Endodermal cell (in vitro differentiated cells): ENCODE data around the gene IGFBP5. TPM values are rescaled to one million over a fixed set of nuclear protein-coding genes. Genes with fewer than 3 reads are reported as not detected.

Experiments used
- DNase-seq: peaks from one replicate; pipeline ENCODE4 v3.0.0-alpha.2; 2017
- H3K27ac ChIP-seq: 2 replicates; pipeline ENCODE4 v1.5.1; 2013; ENCODE audit warnings: mild to moderate bottlenecking, low read depth, low read length, moderate library complexity
- H3K27me3 ChIP-seq: 2 replicates; pipeline ENCODE4 v1.6.1; 2013; ENCODE audit warnings: mild to moderate bottlenecking, low read length, moderate library complexity; ENCODE audit not compliant: insufficient read depth, control insufficient read depth, poor library complexity, severe bottlenecking
- H3K36me3 ChIP-seq: 2 replicates; pipeline ENCODE4 v1.7.0; 2013; ENCODE audit warnings: mild to moderate bottlenecking, low read length, moderate library complexity; ENCODE audit not compliant: control insufficient read depth, insufficient read depth
- H3K4me1 ChIP-seq: one replicate; pipeline ENCODE4 v1.7.0; 2013; ENCODE audit warnings: low read length; ENCODE audit not compliant: control insufficient read depth, insufficient read depth
- H3K4me3 ChIP-seq: 2 replicates; pipeline ENCODE4 v1.5.1; 2013; ENCODE audit warnings: mild to moderate bottlenecking, low read length, moderate library complexity
- H3K9ac ChIP-seq: 2 replicates; pipeline ENCODE4 v1.6.1; 2013; ENCODE audit warnings: mild to moderate bottlenecking, low read length, moderate library complexity; ENCODE audit not compliant: poor library complexity, severe bottlenecking; ENCODE audit errors: extremely low read depth
- H3K9me3 ChIP-seq: 2 replicates; pipeline ENCODE4 v1.6.1; 2013; ENCODE audit warnings: mild to moderate bottlenecking, low read length, moderate library complexity; ENCODE audit not compliant: control insufficient read depth
- H3K27ac Mint-ChIP-seq: 2 replicates; pipeline ENCODE4 v1.8.0; 2020; ENCODE audit warnings: mixed read lengths
- H3K27me3 Mint-ChIP-seq: 2 replicates; pipeline ENCODE4 v1.8.0; 2021; ENCODE audit warnings: mild to moderate bottlenecking, mixed read lengths; ENCODE audit not compliant: insufficient read depth
- H3K36me3 Mint-ChIP-seq: 2 replicates; pipeline ENCODE4 v1.8.0; 2020; ENCODE audit warnings: low read depth, mixed read lengths
- H3K4me1 Mint-ChIP-seq: 2 replicates; pipeline ENCODE4 v1.8.0; 2020; ENCODE audit warnings: mixed read lengths
- H3K4me3 Mint-ChIP-seq: 2 replicates; pipeline ENCODE4 v1.8.0; 2020; ENCODE audit warnings: mild to moderate bottlenecking, moderate library complexity, mixed read lengths
- H3K9me3 Mint-ChIP-seq: 2 replicates; pipeline ENCODE4 v1.8.0; 2020; ENCODE audit warnings: mild to moderate bottlenecking, mixed read lengths
- WGBS, 2 experiments: methylation state at CpG; one replicate each; pipeline versions ENCODE4 v1.1.5 to v1.1.7; 2013; ENCODE audit warnings: missing lambda C conversion rate in 2 of 2, mixed read lengths in 1 of 2; ENCODE audit not compliant: insufficient coverage in 1 of 2, insufficient read length in 1 of 2; 5-methylcytosine and 5-hydroxymethylcytosine counted together
- total RNA-seq, 2 donors: library from RNA; stranded (reverse); fragmentation: NEBNext Ultra II Directional in 1 of 2; extraction: Animal tissue kit (Norgen Biotek cat#: 25700) in 1 of 2; gene quantifications; 2 replicates in 1 of 2; 3 replicates in 1 of 2; pipeline ENCODE4 v1.2.1, GENCODE V29; 2021
- TF ChIP-seq, protein P1 (sequence below): fragments of 200-600 bp; sonication (generic); conservative IDR thresholded peaks from 2 replicates; pipeline ENCODE4 v1.5.0; 2021; ENCODE audit warnings: antibody characterized with exemption, mild to moderate bottlenecking

IGFBP5 gene
- total RNA-seq, 2 donors from 2014 or later: 3.6 to 8.9 TPM

DNA sequence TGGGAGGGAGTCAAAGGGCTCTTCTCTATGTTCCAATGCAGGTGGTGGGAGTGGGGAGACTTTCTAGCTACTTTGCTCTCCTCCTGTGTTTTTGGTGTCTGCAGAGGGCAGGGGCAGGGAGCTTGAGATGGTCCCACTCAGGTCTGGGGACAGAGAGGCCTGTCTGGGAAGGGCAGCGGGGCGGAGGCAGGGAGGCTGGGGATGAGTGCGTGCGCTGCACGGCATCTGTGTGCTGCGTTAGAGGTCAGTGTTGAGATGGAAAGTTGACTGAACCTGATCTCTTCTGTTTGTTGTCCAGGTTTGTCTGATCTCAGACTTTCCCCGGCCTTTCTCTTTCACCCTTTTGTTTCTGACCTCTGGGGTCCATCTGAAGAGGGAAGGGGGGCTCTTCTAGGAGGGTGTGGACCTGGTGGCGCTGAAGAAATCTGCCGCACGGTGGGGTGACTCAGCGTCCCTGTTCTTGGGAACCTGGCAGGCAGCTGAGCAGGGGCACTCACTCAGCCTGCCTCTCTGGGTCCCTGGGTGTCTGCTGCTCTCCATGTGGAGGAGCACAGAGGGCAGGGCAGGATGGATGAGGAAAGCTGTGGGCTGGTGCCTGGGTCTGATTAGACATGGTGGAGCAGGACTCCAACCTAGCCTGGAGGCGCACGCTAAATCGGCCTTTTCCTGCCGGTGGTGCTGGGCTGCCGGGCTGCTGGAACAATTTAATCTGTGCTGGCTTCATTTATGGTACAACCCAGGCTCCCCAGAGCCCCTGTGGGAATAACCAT, 38.1 kb downstream of the IGFBP5 start:
- Histone ChIP-seq H3K4me1 (no peaks in the 10 kb centered on the region), H3K4me3 (no peak overlapping the region), H3K9ac (no peak overlapping the region), H3K36me3 (peaks cover 29% of the 10 kb centered on the region), H3K27me3 (no peaks in the 10 kb centered on the region), H3K9me3 (no peaks in the 10 kb centered on the region), H3K27ac (peak overlapping the region; percentile 53)
- no peaks in the 10 kb centered on the region for H3K4me1 Mint-ChIP-seq
- no peaks in the 10 kb centered on the region for H3K27me3 Mint-ChIP-seq
- TF ChIP-seq, protein P1, sequence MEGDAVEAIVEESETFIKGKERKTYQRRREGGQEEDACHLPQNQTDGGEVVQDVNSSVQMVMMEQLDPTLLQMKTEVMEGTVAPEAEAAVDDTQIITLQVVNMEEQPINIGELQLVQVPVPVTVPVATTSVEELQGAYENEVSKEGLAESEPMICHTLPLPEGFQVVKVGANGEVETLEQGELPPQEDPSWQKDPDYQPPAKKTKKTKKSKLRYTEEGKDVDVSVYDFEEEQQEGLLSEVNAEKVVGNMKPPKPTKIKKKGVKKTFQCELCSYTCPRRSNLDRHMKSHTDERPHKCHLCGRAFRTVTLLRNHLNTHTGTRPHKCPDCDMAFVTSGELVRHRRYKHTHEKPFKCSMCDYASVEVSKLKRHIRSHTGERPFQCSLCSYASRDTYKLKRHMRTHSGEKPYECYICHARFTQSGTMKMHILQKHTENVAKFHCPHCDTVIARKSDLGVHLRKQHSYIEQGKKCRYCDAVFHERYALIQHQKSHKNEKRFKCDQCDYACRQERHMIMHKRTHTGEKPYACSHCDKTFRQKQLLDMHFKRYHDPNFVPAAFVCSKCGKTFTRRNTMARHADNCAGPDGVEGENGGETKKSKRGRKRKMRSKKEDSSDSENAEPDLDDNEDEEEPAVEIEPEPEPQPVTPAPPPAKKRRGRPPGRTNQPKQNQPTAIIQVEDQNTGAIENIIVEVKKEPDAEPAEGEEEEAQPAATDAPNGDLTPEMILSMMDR: no peak
- no peak overlapping the region for H3K4me3 Mint-ChIP-seq
- 93 to 100% methylated on average over 7 to 16 of the region's 16 CpGs for WGBS, 2 experiments
- DNase-seq: no peak
- H3K9me3 Mint-ChIP-seq: no peaks in the 10 kb centered on the region
- H3K27ac Mint-ChIP-seq: peak overlapping the region; percentile 44
- peaks cover 20% of the 10 kb centered on the region for H3K36me3 Mint-ChIP-seq

DNA sequence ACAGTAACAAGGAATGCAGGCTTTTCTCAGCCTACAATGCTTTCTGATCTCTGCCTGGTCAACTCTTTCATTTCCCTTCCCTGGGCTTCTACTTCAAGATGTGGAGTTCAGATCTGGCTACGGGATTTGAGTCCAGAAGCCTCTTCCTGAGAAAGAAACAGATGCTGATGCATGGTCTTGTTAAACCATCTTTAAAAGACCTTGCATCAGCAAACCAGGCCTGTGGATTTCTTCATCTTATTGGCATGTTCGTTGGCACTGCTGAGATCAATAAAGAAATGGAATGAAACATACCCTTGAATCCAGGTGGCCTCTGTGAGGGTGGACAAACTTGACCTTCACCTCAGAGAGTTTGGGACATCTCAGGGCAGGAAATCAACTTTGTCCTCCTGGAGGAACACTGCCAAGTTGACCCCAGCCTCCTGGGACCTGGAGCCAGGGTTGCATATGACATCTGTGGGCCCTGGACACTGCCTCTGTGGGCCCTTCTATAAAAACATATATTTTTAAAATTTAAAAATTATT, 40.8 kb downstream of the IGFBP5 start:
- H3K4me3 Mint-ChIP-seq: no peak overlapping the region
- H3K4me3 ChIP-seq: no peak overlapping the region
- peaks cover 10% of the 10 kb centered on the region for H3K4me1 Mint-ChIP-seq
- peaks cover 5% of the 10 kb centered on the region for H3K4me1 ChIP-seq
- DNase-seq: no peak
- H3K9me3 ChIP-seq: no peaks in the 10 kb centered on the region
- H3K36me3 ChIP-seq: peaks cover 9% of the 10 kb centered on the region
- H3K36me3 Mint-ChIP-seq: peaks cover 6% of the 10 kb centered on the region
- H3K9me3 Mint-ChIP-seq: no peaks in the 10 kb centered on the region
- H3K27ac Mint-ChIP-seq: no peak overlapping the region
- H3K27me3 ChIP-seq: no peaks in the 10 kb centered on the region
- no peaks in the 10 kb centered on the region for H3K27me3 Mint-ChIP-seq
- no peak overlapping the region for H3K27ac ChIP-seq
- TF ChIP-seq, protein P1: no peak
- WGBS, 2 experiments: 94 to 100% methylated on average over 2 of the region's 2 CpGs
- no peak overlapping the region for H3K9ac ChIP-seq

DNA sequence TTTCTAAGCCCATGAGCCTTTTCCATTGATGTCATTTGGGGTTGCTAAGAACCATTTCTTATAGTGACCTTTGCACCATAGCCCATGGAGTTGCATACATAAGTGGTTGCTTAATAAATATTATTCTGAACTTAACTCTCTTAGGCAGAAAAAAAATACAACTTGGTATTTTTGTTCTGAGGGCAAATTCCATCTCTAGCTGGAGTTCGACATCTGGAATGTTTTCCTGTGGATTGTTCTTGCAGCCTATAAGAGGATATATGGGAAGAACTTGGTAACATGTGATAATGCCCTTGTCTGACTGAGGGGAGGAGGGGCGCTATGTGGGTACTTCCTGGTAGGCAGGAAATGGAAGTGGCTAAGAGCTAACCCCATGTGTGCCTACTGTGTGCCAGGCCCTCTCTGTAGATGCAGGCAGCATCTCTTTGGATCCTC, 41.4 kb downstream of the IGFBP5 start:
- Histone ChIP-seq H3K9me3 (no peaks in the 10 kb centered on the region), H3K4me3 (no peak overlapping the region), H3K27ac (no peak overlapping the region), H3K4me1 (peaks cover 5% of the 10 kb centered on the region), H3K36me3 (peaks cover 9% of the 10 kb centered on the region), H3K9ac (no peak overlapping the region), H3K27me3 (no peaks in the 10 kb centered on the region)
- H3K4me1 Mint-ChIP-seq: peaks cover 15% of the 10 kb centered on the region
- H3K27ac Mint-ChIP-seq: no peak overlapping the region
- 93 to 100% methylated on average over 1 to 2 of the region's 2 CpGs for WGBS, 2 experiments
- no peaks in the 10 kb centered on the region for H3K9me3 Mint-ChIP-seq
- DNase-seq: no peak
- TF ChIP-seq, protein P1: no peak
- H3K27me3 Mint-ChIP-seq: no peaks in the 10 kb centered on the region
- no peak overlapping the region for H3K4me3 Mint-ChIP-seq
- H3K36me3 Mint-ChIP-seq: peaks cover 6% of the 10 kb centered on the region
